Lower leg skin (tissue), 3 donors: ENCODE measurements around the gene LCE2A.

Experiments used
- CTCF ChIP-seq, 3 donors: fragments of 450-650 bp; IDR thresholded peaks; one replicate each; pipeline ENCODE4 v1.5.1; 2016; ENCODE audit warnings: antibody characterized with exemption in 3 of 3, mild to moderate bottlenecking in 3 of 3, moderate library complexity in 2 of 3
- POLR2A ChIP-seq, 2 donors: fragments of 450-650 bp; IDR thresholded peaks; one replicate each; pipeline ENCODE4 v1.6.1; 2016 to 2017; ENCODE audit warnings: antibody characterized with exemption in 2 of 2, mild to moderate bottlenecking in 1 of 2, moderate library complexity in 1 of 2

- TF ChIP-seq CTCF (IDR thresholded peaks at IDR 0.05) (no peak), POLR2A (IDR thresholded peaks at IDR 0.05) (no peak)
Measured at GRCh38 chr1:152699746-152700145, 1.6 kb downstream of the LCE2A start.
